IPS-18a (cell line): ENCODE results near the gene COG7.
"Not testable (repeated sequence)": the region's sequence is repeated elsewhere in the genome, so short reads cannot be mapped to it uniquely, and the experiment has no call there.

Source experiments
- H3K27ac ChIP-seq: one replicate; pipeline ENCODE4 v1.5.1; 2013; ENCODE audit warnings: low read length
- H3K27me3 ChIP-seq: one replicate; pipeline ENCODE4 v1.6.1; 2013; ENCODE audit warnings: mild to moderate bottlenecking, low read length; ENCODE audit not compliant: control insufficient read depth, insufficient read depth
- H3K36me3 ChIP-seq: one replicate; pipeline ENCODE4 v1.6.1; 2013; ENCODE audit warnings: low read depth, low read length; ENCODE audit not compliant: control insufficient read depth
- H3K4me1 ChIP-seq: one replicate; pipeline ENCODE4 v1.6.1; 2013; ENCODE audit warnings: low read depth, low read length; ENCODE audit not compliant: control insufficient read depth
- H3K4me3 ChIP-seq: one replicate; pipeline ENCODE4 v1.5.1; 2013; ENCODE audit warnings: low read length
- H3K9ac ChIP-seq: one replicate; pipeline ENCODE4 v1.6.1; 2013; ENCODE audit warnings: mild to moderate bottlenecking, low read length, moderate library complexity
- H3K9me3 ChIP-seq: one replicate; pipeline ENCODE4 v1.6.1; 2013; ENCODE audit warnings: low read depth, low read length; ENCODE audit not compliant: control insufficient read depth

COG7 gene

GRCh38 chr16:23394141-23394831 lies 58.7 kb downstream of the COG7 start:
- Histone ChIP-seq H3K27ac (no peak overlapping the region), H3K27me3 (no peaks in the 10 kb centered on the region), H3K36me3 (peaks cover 18% of the 10 kb centered on the region)

GRCh38 chr16:23392223-23392600 lies 60.8 kb downstream of the COG7 start:
- Histone ChIP-seq H3K36me3 (peaks cover 12% of the 10 kb centered on the region), H3K4me1 (no peaks in the 10 kb centered on the region), H3K27ac (no peak overlapping the region), H3K4me3 (no peak overlapping the region), H3K9me3 (no peaks in the 10 kb centered on the region), H3K9ac (no peak overlapping the region), H3K27me3 (no peaks in the 10 kb centered on the region)

More at GRCh38 chr16:23394141-23394831, 58.7 kb downstream of the COG7 start:
- Histone ChIP-seq H3K9me3 (no peaks in the 10 kb centered on the region), H3K4me3 (no peak overlapping the region), H3K9ac (no peak overlapping the region), H3K4me1 (peaks cover 11% of the 10 kb centered on the region)

GRCh38 chr16:23391381-23392222 lies 61.4 kb downstream of the COG7 start:
- H3K4me3 ChIP-seq = no peak overlapping the region
- H3K9me3 ChIP-seq = no peaks in the 10 kb centered on the region
- H3K27me3 ChIP-seq = no peaks in the 10 kb centered on the region
- H3K36me3 ChIP-seq = peaks cover 12% of the 10 kb centered on the region
- no peak overlapping the region for H3K9ac ChIP-seq
- no peaks in the 10 kb centered on the region for H3K4me1 ChIP-seq
- no peak overlapping the region for H3K27ac ChIP-seq

GRCh38 chr16:23389936-23390335 lies 63.1 kb downstream of the COG7 start:
- H3K4me1 ChIP-seq, H3K9ac ChIP-seq, H3K4me3 ChIP-seq, H3K27ac ChIP-seq, H3K9me3 ChIP-seq, H3K27me3 ChIP-seq: not testable (repeated sequence)
- peaks cover 12% of the 10 kb centered on the region for H3K36me3 ChIP-seq

GRCh38 chr16:23389201-23389600 lies 63.8 kb downstream of the COG7 start:
- H3K4me3 ChIP-seq = no peak overlapping the region
- no peak overlapping the region for H3K9ac ChIP-seq
- no peaks in the 10 kb centered on the region for H3K9me3 ChIP-seq
- H3K27ac ChIP-seq = no peak overlapping the region
- no peaks in the 10 kb centered on the region for H3K27me3 ChIP-seq
- no peaks in the 10 kb centered on the region for H3K4me1 ChIP-seq
- H3K36me3 ChIP-seq = peaks cover 12% of the 10 kb centered on the region

GRCh38 chr16:23388786-23389185 lies 64.2 kb downstream of the COG7 start:
- Histone ChIP-seq H3K27ac (no peak overlapping the region), H3K36me3 (peaks cover 12% of the 10 kb centered on the region), H3K9me3 (no peaks in the 10 kb centered on the region), H3K27me3 (no peaks in the 10 kb centered on the region), H3K4me3 (no peak overlapping the region), H3K9ac (no peak overlapping the region), H3K4me1 (no peaks in the 10 kb centered on the region)

- H3K27ac ChIP-seq = no peak overlapping the region
- H3K9ac ChIP-seq = no peak overlapping the region
- H3K4me3 ChIP-seq = no peak overlapping the region
- H3K4me1 ChIP-seq = no peaks in the 10 kb centered on the region
- no peaks in the 10 kb centered on the region for H3K27me3 ChIP-seq
- no peaks in the 10 kb centered on the region for H3K9me3 ChIP-seq
- H3K36me3 ChIP-seq = peaks cover 8% of the 10 kb centered on the region
These were observed 65.3 kb downstream of the COG7 start for GRCh38 chr16:23387666-23388065.

- no peaks in the 10 kb centered on the region for H3K9me3 ChIP-seq
- H3K4me3 ChIP-seq = no peak overlapping the region
These were observed 67.5 kb downstream of the COG7 start for GRCh38 chr16:23385441-23385840.

GRCh38 chr16:23384878-23385277 lies 68.1 kb downstream of the COG7 start:
- H3K4me1 ChIP-seq = no peaks in the 10 kb centered on the region
- H3K9ac ChIP-seq = no peak overlapping the region
- H3K27me3 ChIP-seq = no peaks in the 10 kb centered on the region
- H3K4me3 ChIP-seq = no peak overlapping the region
- H3K27ac ChIP-seq = no peak overlapping the region
- no peaks in the 10 kb centered on the region for H3K9me3 ChIP-seq
- H3K36me3 ChIP-seq = peaks cover 2% of the 10 kb centered on the region

More at GRCh38 chr16:23385441-23385840, 67.5 kb downstream of the COG7 start:
- Histone ChIP-seq H3K27ac (no peak overlapping the region), H3K27me3 (no peaks in the 10 kb centered on the region), H3K36me3 (peaks cover 2% of the 10 kb centered on the region), H3K9ac (no peak overlapping the region), H3K4me1 (no peaks in the 10 kb centered on the region)

- no peaks in the 10 kb centered on the region for H3K36me3 ChIP-seq
- no peak overlapping the region for H3K9ac ChIP-seq
- H3K4me1 ChIP-seq = no peaks in the 10 kb centered on the region
- H3K9me3 ChIP-seq = no peaks in the 10 kb centered on the region
- no peaks in the 10 kb centered on the region for H3K27me3 ChIP-seq
- H3K4me3 ChIP-seq = no peak overlapping the region
- H3K27ac ChIP-seq = no peak overlapping the region
These were observed 69.1 kb downstream of the COG7 start for GRCh38 chr16:23383881-23384280.

GRCh38 chr16:23382279-23382678 lies 70.7 kb downstream of the COG7 start:
- H3K36me3 ChIP-seq = no peaks in the 10 kb centered on the region
- H3K9me3 ChIP-seq = no peaks in the 10 kb centered on the region
- no peak overlapping the region for H3K9ac ChIP-seq
- no peaks in the 10 kb centered on the region for H3K4me1 ChIP-seq
- H3K27ac ChIP-seq = no peak overlapping the region
- H3K27me3 ChIP-seq = no peaks in the 10 kb centered on the region
- H3K4me3 ChIP-seq = no peak overlapping the region

- H3K27ac ChIP-seq, H3K9ac ChIP-seq, H3K4me3 ChIP-seq, H3K4me1 ChIP-seq, H3K9me3 ChIP-seq, H3K27me3 ChIP-seq, H3K36me3 ChIP-seq: not testable (repeated sequence)
These were observed 71.3 kb downstream of the COG7 start for GRCh38 chr16:23381702-23382101.
